NCI-H1105 treated with DMSO at 0.1 percent for 48 hours (cell line): ENCODE measurements around the gene CLEC20A.

ENCODE experiments used
- DNase-seq: peaks from one replicate; lab custom pipeline; 2025; lab: John Stamatoyannopoulos, UW

The CLEC20A gene

DNA sequence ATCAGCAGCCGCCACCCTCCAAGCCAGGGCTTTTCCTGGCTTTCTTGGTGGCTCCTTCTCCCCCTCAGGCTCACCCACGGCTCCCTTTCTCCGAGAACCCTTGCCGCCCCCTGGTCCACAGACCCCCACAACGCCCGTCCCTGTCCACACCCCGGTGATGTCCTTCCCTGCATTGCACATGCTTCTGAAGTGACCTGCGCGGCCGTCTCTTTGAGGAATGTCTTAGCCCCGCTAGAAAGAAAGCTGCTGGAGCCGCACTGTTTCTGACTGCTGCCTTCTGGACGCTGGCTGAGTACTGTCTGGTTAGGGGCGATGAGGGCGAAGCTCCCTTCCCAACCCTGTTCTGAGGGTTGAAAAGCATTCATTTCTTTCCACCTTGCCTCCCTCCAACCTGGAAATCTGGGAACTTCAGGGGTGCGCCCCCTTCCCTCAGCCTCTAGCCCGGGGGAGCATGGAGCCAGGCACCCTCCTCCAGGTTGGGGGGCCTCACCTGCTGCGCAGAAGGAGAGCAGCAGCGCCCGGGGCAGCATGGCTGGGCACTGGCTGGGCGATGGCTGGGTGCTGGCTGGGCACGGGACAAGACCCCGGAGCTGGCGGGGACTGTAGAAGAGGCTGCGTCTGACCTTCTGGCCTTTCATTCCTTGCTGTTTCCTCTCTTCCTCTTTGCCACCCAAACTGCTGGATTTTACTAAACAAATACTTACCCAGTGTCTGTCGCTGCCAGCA lies at the start of gene CLEC20A:
CLEC20A (minus strand) TSS at position 555 of the 726 bp plus-strand sequence; CDS start at position 530, 25 bp downstream.
- DNase-seq: no peak

DNA sequence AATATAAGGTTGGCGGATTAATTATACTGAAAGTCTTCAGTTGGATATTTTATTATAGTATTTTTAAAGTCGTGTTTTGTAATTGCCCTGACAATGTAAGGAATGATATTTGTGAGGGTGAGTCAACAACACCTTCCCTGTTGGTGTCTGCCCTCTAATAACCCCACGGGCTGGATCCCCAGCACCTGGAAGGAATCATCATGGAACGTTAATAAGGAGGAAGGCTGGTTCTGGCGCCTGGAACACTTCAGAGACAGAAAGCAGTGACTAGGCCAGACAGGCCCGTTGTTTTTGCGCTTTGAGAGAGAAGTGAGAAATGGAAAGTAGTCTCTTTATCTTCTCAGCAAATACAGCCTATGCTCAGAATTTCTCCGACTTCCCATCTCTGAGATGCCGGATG lies 47.8 kb upstream of the CLEC20A start:
- DNase-seq: no peak

DNA sequence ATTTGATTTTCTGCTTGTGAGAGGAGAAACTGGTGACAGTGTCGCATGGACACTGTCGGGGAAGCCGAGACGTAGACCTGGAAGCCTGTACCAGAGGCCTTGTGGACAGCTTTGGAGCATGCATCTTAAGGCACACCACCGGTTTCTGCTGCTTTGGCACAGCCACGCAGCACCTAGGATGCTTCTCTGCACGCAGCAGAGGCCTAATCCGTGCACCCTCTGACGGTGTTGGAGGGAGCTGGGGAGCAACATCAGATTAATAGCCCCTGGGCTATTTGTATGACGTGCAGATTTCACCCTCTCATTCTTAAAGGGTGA lies 46.5 kb upstream of the CLEC20A start:
- DNase-seq: no peak

DNA sequence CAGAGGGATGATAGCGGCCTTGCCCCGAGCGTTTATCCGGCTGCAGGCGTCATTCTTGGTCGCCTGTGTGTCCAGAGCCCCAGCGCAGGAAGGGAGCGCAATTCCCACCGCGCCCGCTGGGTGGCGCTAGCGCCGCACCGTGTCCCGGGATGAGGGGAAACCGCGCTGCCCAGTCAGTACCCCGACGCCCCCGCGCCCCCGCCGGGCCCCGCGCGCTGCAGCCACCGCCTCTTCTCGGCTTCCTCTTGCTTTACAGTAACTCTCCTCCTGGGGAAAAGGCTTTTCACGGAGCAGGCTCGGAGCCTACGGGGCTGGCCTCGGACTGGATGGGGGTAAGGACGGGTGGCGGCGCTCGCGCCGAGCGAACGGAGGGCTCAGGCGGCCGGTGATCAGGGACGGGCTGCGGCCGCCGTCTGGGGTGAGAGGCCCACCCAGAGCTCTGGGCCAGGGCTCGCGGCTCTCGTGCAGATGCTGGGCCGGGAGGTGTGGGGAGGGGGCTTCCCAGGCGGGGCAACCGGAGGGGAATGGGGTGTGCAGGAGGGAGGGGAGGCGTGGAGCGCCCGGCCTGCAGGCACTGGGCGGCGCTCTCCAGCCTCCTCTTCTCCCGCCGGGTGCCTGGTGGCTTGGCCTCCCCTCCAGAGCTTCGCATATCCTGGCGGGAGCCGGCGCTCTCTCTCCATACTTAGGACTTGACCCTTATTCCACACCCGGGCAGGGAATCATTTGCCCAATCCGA lies 46.0 kb upstream of the CLEC20A start:
- DNase-seq: peak; percentile 35

DNA sequence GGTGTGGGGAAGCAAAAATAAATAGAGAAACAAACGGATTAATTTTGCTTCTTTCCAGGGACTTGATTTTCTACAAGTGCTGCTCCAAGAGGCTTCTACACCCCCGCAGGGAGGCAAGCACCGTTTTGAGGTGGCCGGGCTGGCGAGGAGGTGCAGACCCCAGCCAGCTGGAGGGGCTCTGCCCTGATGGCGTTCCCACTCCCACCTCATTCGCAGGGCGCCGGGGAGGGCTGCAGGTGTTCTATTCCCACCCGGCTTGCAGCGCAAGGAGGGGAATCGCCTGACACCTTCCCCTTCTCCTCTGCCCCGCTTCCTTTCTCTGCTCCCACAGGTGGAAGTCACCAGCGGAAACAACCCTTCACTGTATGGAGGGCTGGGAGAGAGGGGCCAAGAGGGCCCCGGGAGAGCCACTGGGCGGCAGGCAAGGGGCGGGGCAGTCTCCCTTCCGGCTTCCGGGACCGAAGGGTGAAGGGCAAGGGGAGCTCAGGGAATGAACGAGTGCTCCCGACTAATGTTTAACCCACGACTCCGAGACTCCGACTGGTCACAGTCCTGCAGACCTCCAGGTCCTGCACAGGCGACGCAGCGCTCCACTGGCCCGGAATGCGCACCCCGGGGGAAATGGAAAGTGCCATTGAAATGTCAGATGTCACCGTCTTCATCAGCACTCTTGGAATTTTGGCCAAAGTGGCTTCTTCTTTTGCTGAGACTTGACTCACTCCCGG lies 45.2 kb upstream of the CLEC20A start:
- DNase-seq: no peak

DNA sequence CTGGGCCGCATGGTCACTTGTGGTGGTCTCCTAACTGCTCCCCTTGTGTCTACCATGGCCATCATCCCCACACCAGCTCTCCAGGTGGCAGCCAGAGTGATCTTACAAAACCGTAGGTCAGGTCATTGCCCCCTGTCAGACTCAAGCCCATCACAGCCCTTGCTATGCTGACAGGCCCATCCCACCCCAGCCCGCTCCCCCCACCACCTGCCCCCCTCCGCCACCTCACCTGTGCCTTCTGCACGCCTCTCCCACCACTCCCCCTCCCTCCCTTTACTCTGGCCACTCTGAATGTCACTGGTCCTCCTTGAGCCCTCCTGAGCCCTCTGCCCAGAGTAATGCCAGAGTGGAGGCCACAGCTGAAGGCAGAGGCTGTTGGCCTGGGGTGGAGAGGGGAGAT lies 44.6 kb upstream of the CLEC20A start:
- DNase-seq: no peak

DNA sequence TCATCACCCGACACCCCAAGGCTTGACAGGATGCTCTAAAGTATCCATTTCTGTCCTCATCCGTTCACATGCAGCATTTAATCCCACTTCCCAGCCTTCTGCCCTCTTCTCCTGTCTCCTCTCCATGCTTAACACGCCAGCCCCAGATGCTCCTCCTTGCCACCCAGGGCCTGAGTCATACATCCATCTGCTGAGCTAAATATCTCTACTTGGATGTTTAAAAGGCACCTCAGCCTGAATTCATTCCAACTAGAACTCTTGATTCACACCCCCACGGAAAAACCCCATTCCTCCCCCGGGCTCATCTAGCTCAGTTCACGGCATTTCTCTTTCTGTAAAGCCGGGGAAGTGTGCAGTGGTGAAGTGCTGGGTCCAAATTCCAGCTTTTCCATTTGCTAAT lies 43.9 kb upstream of the CLEC20A start:
- no peak for DNase-seq

DNA sequence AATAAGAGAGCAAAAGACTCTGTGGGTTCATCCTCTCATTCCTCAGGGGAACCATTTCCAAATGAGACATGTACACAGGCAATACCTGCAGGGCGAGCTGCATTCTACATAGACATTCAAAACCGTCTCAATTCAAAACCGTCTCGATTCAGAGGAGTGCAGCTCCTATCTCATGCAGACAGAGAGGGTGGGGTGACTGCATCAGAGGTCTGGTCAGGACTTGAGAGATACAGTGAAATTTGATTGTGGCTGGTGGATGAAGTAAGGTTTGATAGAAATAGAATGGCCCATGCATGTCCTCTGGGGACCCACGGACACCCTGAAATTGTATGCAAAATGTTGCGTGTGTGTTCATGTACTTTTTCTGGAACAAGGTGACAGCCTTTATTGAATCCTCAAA lies 43.4 kb upstream of the CLEC20A start:
- DNase-seq: no peak

DNA sequence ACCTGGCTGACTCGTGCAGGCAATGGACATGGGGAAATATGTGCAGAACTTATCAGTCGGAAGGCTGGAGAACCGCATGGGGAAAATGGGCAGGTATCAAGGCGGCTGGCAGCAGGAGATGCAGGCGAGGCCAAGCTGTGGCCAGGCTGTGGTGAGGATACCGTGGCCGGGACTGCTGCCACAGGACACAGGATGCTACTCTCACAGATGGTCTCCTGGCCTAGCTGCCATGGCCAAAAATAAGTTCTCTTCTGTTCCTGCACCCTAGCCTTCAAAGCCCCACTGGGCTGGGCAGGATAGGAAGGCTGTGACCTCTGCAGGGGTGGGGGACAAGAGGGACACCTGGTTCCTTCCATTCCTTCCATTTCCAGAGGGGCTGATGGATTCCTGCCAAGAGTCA lies 42.5 kb upstream of the CLEC20A start:
- DNase-seq: no peak

DNA sequence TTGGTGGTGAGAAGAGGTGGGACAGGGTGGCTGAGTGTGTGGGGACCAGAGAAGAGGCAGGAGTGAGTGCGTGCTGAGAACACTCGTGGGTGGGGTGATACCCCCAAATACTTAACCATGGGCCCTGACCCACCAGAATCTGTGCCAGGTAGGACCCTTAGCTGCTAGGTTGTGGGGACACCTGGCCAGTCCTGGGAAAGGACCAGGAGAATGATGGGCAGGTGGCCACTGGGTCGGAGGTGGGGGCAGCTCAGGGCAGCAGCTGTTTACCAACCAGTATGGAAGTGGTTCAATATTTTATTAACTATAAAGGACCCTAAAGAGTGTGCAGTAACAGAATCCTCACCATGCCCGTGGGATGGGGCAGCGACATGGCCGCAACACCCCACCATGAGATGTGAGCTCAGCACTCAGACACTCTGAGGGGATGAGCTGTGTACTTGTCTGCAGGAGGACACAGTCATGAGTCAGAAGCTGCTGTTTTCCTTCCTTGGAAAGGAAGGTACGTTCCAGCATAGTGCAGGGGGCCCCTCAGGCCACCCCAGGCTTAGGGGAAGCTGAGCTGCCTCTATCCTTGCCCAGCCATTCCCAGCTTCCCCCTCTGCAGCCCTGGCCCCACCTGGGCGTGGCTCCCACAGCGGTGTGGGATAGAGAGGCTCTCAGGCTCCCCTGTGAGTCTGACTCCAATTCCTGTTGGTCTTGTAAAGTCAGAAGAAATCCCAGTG lies 41.6 kb upstream of the CLEC20A start:
- no peak for DNase-seq

DNA sequence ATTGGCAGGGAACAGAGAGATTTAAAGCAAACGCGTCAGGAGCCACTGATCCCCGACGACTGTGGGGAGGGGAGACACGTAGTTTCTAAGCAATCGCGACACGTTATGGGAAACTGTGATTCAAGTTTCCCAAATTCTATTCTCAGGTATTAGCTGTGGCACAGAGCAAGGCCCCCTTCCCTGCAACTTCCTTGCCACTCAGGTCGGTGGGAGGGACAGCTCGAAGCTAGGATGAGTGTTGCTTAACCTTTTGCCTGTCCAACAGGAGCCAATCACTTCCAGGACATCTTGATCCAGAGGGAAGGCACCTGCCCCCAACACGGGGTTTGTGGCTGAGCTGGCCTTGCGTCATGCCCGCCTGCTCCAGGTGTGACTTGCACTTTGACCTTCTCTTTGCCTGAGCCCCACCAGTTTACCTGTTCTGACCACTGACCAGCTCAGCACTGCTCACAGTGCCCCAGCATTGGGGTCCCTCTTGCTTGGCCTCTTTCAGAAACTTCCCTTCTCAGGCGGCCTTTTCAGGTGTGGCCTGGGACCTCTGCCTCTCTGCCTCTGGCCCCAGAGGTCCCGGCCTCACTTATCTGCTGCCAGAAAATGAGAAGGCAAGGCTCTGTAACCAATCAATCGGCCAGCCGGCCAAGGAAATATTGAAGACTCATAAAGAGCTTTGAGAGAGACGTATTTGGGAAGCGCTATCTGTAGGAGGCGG lies 40.8 kb upstream of the CLEC20A start:
- no peak for DNase-seq

DNA sequence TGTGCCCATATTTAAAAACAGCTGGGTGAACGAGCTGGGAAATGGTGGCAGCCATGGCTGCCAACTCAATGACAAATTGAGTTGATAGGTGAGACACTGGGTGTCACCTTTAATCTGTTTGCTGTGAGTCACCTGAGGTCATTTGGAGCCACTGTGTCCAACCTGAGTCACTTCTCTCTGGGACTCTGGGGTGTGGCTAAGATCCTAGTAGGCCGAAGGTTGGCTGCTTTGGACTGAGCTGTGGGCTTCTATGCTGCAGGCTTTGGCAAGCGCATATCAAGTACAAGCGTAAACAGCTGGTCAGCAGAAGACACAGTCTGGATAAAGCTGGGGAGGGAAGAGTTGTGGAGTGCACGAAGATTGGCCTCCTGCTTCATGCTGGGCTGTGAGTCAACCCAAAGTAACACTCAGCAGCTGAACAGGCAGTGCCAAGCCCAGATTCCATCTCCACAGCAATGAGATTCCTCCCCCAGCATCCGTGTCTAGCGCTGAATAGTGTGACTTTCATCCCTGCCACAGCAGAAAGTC lies 40.1 kb upstream of the CLEC20A start:
- DNase-seq: no peak

DNA sequence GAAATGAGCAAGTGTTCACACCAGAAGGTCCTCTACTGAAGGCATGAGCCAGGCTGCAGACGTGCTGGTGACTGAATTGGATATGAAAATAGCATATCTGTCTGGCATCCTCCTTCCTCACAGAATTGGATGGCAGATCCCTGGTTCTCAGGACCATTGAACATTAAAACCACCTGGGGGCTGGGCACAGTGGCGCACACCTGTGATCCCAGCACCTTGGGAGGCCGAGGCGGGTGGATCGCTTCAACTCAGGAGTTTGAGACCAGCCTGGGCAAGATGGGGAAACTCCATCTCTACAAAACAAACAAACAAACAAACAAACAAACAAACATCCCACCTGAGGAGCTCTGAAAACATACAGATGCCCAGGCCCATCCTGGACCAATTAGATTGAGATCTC lies 39.6 kb upstream of the CLEC20A start:
- DNase-seq: no peak

DNA sequence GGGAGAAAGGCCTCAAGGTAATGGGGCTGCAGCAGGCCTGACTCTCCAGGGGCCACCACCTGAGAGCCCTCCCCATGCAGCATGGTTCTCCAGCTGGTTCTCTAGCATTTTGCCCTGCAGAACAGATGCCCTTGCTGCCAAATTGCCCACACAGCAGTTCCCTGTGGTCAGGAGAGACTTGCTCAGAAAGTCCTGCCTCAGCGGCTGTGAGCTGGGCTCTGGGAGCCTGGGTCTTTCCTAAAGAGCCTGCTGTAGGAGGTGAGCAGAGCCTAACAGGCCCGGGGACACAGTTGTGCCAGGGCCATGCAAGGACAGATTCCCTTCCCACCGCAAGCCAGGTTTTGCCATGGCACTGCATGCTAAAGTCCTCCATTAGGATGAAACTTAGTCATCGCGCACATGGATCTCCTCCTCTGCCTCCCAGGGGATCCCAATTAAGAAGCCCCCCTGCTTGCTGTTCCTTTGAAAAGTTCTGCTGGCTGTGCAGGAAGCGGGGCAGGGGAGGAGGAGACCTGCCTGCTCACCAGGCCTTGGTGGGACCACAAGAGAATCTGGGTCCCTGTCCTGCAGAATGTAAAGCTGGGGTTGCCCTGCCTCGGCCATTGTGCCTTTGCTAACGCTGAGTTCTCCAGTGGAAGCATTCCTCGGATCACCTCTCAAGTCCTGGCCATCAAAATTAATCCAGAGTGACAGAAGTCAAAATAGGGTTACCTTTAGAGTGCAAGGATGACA lies 37.5 kb upstream of the CLEC20A start:
- DNase-seq: no peak

DNA sequence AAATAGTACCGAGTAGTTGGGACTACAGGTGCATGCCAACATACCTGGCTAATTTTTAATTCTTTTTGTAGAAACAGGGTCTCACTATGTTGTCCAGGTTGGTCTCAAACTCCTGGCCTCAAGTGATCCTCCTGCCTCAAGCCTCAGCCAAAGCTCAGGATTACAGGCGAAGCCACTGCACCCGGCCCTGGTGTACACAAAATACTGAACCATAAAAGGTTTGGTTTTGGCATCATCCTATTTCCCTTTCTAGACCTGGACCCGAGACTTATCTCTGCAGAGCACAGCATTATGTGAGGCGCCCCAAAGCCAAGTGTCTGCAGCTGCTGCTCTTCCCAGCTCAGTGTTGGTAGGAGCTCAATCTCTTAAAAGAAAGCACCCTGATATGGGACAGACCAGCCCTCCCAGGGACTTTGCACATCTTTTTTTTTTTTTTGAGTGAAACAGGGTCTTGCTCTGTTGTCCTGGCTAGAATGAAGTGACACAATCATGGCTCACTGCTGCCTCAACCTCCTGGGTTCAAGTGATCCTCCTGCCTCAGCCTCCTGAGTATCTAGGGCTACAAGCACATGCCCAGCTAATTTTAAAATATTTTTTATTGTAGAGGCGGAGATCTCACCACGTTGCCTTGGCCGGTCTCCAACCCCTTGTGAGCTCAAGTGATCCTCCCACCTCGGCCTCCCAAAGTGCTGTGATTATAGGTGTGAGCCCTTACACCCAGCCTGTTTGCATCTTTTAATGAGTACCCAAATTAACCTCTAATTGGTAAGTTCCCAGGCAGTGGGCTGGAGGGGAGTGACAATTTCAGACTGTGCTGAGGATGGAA lies 36.6 kb upstream of the CLEC20A start:
- DNase-seq: no peak

DNA sequence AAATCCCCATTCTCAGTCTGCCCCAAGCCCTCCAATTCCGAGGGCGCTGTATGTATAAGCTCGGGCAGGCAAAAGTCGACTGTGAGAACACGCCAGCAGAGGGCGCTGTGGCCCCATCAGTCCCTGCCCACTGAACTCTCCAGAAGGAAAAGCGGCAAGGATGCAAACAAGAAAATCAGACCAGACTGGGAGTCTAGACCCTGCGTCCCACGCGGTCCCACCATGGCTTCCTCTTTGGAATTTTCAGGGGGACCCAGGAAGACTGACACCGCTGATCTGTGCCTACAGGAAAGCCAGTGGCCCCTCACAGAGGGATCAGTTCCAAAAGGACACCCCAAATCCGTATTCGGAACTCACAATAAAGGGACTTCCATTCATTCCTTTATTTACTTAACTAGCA lies 35.6 kb upstream of the CLEC20A start:
- peak; percentile 62 for DNase-seq

DNA sequence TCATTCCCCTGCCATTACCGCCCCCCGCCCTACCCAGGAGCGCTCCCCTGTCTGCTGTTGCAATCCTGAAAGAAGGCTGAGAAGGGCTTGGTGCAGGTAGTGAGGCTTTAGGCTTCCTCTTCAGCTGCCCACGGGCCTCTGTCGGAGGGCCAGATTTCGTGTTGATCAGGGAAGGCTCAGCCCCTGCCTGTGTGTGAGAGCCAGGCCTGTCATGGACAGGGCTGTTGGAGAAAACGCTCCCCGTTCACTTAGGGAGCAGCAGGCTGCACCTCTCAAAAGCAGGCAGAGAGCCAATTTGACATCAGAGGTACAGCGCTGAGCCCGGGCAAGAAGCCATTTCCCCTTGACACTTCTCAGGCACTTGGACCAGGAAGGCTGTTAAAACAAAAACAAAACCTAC lies 35.1 kb upstream of the CLEC20A start:
- peak; percentile 62 for DNase-seq

DNA sequence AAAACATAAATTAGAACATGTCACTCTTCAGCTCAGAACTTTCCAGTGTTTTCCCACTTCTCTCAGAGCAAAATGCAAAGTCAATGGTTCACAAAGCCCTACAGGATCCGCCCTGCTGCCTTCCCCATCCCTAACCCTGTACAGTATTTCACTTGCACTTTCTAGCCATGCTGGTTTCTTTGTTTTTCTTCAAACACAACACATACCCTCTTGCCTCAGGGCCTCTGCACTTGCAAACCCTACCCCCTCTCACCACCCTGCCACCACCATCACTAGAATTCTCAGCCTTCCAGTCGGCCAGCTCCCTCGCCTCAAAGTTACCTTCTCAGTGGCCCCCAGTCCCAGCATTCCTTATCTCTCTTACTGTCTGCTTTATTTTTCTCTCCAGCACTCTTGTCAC lies 33.7 kb upstream of the CLEC20A start:
- no peak for DNase-seq

DNA sequence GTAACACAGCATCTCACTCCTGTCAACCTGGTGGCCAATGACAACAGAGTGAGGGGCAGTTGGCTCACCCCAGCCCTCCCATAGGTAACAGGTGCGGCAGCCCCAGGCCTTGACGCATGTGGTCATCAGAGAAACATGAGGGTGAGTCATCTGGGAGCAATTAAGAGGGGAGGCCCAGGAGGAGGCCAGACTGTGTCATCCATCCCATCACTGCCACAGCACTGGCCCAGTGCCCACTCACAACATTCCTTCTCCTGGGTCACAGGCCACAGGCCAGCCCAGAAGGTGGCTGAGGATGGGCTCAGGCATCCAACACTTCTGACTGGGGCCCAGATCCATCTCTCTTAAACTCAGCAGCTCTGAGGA lies 33.3 kb upstream of the CLEC20A start:
- DNase-seq: no peak

DNA sequence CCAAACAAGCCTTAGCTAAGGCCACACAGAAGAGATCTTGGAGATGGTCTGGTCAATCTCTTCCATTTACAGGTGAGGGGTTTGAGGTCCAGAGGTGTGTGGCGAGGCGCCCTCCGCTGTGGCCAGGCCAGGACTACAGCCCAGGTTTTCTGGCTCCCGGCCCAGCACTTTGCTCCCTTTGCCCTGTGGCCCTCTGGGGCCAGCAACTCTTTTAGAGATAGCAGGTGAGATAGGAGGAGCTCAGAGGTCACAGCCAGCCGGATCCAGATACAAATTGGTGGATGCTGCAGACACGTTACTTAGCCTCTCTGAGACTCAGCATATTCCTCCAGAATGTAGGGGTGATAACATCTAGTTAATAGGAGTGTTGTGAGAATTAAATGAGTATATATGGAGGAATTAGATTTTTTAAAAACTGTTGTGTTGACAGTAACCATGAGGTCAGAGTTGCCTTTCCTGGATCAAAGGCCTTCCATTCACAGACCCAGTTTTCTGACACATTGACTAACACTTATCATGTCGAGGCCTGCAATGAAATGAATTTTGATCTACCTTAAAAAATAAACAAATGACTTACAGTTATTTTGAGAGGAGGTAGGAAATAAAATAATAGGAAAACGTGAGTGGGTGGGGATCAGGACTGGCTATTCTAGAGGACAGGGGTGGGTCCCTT lies 32.7 kb upstream of the CLEC20A start:
- DNase-seq: no peak
